DMS53 treated with DMSO at 0.1 percent for 48 hours (cell line): ENCODE measurements around the gene TGIF2.
"Not testable (repeated sequence)": the region's sequence is repeated elsewhere in the genome, so short reads cannot be mapped to it uniquely, and the experiment has no call there.

ENCODE experiments used
- DNase-seq: peaks from one replicate; lab custom pipeline; 2025; ENCODE audit not compliant: unreplicated experiment; lab: John Stamatoyannopoulos, UW

Gene TGIF2

DNA sequence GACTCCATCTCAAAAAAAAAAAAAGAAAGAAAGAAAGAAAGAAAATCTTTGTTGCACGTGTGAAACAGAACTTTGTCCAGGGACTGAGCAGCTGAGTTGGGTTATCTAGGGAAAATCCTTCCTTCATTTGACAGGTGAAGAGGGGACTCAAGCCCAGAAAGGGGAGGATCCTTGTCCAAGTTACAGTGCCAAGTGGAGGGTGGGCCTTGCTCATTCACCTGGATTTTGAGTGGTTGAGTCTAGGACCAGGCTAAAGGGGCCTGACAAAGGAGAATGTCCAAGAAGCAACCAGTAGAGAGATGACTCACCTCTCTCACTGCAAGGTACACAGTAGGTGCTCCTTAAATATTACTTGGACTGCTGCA is 2.7 kb downstream of the TGIF2 start:
- no peak for DNase-seq

GRCh38 chr20:36578356-36579041 is 5.1 kb downstream of the TGIF2 start:
- DNase-seq, result no peak

GRCh38 chr20:36579996-36580545 is 6.7 kb downstream of the TGIF2 start:
- DNase-seq, result no peak

DNA sequence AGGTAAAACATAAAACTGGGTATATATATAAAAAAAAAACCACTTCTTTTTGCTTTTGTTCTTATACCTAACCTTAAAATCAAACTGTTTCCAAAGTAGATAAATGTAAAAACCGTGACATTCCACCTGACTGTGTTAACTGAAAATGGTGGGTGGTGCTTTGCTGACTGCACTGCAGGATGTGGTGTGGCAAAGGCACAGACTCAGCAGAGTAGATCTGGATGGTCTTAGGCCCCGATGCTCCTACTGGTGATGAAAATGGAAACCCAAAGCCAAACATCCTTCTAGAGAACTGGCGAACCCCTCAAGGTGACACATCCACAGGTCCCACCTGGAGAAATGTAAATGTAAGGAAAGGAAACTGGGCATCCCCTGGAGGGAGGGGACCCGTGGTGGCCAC is 8.9 kb downstream of the TGIF2 start:
- DNase-seq, result no peak

GRCh38 chr20:36582821-36583220 is 9.4 kb downstream of the TGIF2 start:
- no peak for DNase-seq

DNA sequence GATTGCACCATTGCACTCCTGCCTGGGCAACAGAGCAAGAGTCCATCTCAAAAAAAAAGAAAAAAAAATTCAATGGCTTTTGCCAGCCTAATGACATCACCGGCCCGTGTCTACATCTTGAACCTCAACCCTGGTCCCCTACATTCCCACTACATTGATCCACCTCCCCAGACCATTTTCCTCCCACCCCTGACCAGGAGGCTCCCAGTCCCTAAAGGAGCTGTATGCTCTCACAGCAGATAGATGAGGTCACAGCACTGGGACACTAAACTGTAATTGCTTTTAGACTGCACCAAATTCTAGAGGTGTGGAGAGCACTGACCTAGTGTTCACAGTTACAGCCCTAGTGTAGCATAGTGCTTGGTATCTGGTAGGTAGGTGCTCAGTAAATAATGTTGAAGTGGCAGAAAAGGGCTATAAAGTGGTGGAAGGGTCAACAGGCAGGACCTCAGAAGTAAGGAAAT is 10.7 kb downstream of the TGIF2 start:
- DNase-seq, result no peak

DNA sequence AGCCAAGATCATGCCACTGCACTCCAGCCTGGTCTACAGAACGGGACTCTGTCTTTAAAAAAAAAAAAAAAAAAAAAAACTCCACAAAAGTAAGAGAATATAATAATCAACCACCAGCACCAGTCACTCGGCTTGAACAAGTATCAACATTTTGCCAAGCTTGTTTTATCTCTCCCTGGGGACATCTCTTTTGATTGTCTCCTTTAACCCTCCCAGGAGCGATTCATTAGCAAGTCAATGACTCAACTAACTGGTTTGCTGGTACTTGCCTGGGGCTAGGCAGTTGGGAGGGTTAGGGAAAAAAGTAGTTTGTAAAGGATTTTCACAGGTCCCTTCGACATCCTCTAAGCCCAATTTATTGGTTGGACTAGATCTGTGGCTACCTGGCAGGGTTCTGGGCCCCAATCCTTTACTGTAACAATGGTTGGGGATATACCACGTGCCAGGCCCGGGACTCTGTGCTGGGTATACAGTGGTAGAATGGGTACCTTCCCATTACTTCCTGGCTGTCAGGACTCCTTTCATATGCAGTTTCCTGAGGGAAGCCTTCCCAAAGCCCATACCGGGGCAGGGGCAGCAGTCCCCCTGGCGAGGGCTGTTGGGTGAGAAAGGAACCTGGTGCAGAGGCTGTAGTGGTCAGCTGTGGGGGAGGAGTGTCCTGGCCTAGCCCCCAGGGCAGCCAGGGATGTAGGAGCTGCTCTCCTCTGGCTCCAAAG is 12.2 kb downstream of the TGIF2 start:
- DNase-seq, result no peak

DNA sequence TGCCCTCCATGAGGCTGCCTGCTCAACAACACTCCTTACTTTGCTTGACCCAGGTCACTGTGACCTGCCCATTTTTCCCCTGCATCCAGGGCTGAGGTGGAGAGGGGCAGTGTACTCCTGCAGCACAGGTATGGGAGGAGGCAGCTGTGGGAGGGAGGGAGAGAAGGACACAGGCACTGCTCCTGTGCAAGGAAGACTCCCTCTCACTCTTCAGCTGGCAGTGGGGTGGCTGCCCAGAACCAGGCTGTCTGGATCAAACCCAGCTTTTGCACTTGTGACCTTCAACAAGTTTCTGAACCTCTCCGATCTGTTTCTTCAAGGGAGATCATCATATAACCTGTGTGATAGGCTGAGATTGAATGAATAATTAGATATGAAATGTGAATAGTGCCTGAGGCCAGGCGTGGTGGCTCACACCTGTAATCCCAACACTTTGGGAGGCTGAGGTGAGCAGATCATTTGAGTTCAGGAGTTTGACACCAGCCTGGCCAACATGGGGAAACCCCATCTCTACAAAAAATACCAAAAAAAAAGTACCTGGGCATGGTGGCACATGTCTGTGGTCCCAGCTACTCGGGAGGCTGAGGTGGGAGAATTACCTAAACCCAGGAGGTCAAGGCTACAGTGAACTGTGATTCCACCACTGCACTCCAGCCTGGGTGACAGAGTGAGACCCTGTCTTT is 14.1 kb downstream of the TGIF2 start:
- no peak for DNase-seq

DNA sequence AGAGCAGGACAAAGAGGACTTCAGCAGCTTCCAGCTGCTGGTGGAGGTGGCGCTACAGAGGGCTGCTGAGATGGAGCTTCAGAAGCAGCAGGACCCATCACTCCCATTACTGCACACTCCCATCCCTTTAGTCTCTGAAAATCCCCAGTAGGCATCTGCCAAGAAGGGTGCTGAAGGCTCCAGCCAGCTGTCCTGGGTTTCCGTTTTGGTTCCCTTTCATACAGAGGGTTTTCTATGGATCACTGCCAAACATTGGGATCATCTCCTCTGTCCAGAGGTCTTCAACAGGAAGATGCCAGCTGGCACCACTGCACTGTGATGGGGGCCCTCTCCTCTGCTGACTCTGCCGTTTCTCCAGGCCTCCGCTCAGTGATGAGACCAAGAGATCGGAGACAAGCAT is 17.9 kb downstream of the TGIF2 start:
- DNase-seq, result no peak

DNA sequence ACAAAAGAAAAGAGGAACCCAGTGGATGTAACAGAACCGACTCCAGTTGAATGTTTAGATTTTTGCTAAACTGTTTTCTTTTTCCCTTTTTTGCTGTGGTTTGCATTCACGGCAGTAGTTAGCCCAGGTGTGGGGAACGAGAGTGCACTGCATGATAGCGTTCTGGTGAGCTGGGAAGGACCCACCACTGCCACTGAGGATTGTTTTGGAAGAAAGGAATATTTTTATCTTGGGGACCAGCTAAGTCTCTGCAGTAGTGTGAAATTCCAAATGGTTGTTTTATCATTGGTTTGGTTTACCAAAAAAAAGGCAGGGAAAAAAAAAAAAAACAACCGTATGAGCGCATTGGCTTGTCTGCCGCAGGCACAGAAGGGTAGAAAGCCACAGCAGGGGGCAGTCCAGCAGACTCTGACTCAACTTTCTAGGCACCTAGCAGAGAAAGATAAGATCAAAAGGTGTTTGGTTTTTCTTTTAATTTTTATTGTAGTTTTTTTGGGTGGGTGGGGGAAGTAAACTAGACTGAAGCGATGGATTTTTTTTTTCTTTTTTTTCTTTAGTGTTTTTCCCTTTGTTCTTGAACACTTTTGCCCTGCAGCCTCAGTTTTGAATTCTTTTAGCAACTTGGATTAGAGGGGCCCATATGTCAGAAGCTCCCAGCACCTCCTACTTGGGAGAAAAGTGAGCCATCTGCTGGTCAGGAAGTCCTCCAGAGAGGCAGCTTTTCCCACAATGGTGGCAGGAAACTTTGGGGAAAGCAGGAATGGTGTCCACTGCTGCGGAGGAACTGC is 18.7 kb downstream of the TGIF2 start:
- no peak for DNase-seq

GRCh38 chr20:36593347-36593929 is 20.0 kb downstream of the TGIF2 start:
- DNase-seq, result no peak

DNA sequence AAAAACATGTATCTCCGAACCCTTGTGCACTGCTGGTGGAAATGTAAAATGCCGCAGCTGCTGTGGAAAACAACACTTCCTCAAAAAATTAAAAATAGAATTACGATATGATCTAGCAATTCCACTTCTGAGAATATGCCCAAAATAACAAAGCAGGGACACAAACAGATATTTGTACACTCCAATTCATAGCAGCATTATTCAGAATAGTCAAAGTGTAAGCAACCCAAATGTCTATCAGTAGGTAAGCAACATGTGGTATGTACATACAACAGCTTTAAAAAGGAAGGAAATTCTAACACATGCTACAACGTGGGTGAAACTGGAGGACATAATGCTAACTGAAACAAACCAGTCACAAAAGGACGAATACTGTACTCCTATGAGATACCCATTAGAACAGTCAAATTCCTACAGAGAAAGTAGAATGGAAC is 26.5 kb downstream of the TGIF2 start:
- DNase-seq, result no peak

DNA sequence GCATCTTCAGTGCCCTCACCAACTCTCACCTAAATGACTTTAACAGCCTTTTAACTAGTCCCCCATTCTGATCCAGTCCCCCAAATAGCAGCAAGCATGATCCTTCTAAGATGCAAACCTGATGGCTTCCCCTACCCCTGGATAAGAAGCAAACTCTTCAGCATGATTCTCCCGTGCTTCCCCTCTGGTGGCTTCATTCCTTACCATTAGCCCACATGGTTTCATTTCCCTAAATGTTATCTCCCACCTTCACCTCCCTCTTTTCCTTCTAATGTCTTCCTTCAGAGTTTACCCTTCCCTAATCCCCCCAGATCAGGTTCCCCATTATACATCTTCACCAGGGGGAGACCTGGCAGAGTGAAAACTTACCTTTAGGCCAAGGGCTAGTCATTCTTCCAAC is 28.1 kb downstream of the TGIF2 start:
- DNase-seq, result no peak

DNA sequence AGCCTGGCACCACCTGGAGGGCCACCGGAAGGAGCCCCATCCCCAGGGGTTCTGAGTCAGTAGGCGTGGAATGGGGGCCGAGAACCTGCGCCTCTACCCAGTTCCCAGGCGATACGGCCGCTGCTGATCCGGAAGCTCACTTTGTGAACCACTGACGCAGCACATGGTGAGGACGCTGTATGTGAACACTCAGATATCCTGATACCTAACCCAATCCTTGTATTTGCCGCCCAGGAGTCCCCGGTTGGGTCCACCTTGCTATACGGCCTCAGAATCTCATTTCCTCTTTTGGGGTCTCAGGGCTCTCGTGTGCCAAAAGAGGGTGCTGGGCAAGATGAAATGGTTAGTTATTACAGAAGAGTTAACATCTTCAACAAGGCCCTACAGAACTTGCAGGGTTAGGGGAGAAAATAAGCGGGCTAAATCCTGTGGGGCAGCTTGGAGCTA is 31.6 kb downstream of the TGIF2 start:
- DNase-seq, result peak; percentile 73

DNA sequence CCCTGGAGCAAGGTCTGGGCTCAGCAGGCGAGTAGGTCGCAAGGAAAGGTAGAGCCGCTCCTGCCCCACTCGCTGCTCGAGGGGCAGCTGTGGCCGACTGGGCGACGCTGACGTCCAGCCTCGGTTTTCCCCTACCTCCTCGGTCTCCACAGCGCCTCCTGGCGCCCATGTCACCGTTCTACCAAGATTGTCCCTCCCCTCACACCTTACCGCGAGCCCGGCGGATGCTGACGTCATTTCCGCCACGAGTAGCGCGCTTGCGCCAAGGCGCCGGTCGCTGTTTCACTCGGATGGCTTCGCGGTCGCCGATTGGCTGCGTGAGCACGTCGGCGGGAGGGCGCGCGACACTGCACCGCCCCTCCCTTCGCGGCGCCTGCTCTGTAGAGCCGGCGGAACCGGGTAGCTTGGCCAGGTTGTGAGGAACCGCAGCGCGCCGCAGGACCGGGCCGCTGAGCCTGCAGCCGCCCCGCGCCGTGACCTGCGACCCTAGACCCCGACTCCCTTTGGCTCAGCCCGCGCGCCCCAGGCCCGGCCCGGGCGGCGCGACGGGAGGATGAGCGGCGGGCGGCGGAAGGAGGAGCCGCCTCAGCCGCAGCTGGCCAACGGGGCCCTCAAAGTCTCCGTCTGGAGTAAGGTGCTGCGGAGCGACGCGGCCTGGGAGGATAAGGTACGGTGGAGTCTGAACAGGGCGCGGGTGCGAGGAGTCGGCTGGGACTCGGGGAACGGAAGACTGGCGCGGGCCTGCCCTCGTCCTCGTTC is 32.2 kb downstream of the TGIF2 start, which contains the start of gene RAB5IF:
RAB5IF (plus strand) TSS at position 381 of the 759 bp plus-strand sequence; CDS start at position 554, 173 bp downstream.
- DNase-seq, result peak; percentile 97

- no peak for DNase-seq
Observed at GRCh38 chr20:36606158-36607066, 33.0 kb downstream of the TGIF2 start.

- DNase-seq, result no peak
Observed at GRCh38 chr20:36607586-36608387, 34.4 kb downstream of the TGIF2 start.

DNA sequence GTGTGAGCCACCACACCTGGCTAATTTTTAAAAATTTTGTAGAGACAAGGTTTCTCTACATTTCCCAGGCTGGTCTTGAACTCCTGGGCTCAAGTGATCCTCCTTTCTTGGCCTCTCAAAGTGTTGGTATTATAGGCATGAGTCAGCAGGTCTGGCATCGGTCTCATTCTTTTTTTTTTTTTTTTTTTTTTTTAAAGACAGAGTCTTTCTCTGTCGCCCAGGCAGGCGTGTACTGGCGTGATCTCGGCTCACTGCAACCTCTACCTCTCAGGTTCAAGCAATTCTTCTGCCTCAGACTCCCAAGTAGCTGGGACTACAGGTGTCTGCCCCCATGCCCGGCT is 35.0 kb downstream of the TGIF2 start:
- DNase-seq, result not testable (repeated sequence)
